Right lobe of liver (tissue), 6 donors: Measurements from ENCODE around the gene CDAN1. TPM values are rescaled to one million over a fixed set of nuclear protein-coding genes. Genes with fewer than 3 reads are reported as not detected.
"Not testable (repeated sequence)": the region's sequence is repeated elsewhere in the genome, so short reads cannot be mapped to it uniquely, and the experiment has no call there.

Experiments used
- ATAC-seq, 4 donors: fragments of 200-7000 bp; cut with Tn5 transposase; one replicate each; pipeline ENCODE4 v1.9.1; 2020; ENCODE audit warnings: mild to moderate bottlenecking in 4 of 4, moderate library complexity in 4 of 4
- DNase-seq, 3 donors: peaks; one replicate each; pipeline ENCODE4 v3.0.0-alpha.2; 2020
- H3K27ac ChIP-seq, 3 donors: fragments of 200-600 bp; one replicate each; pipeline ENCODE4 v1.8.0; 2022
- H3K27me3 ChIP-seq, 2 donors: fragments of 200-600 bp; one replicate each; pipeline ENCODE4 v1.8.0; 2022
- H3K36me3 ChIP-seq, 4 donors: fragments of 200-600 bp; sonication (generic) in 1 of 4; one replicate each; pipeline versions ENCODE4 v1.5.1 to v1.8.0; 2017 to 2022; ENCODE audit warnings: control low read depth in 1 of 4
- H3K4me1 ChIP-seq, 4 donors: fragments of 200-600 bp; sonication (generic) in 1 of 4; one replicate each; pipeline versions ENCODE4 v1.5.1 to v1.8.0; 2017 to 2022; ENCODE audit warnings: control low read depth in 1 of 4
- H3K4me3 ChIP-seq, 3 donors: fragments of 200-600 bp; one replicate each; pipeline ENCODE4 v1.8.0; 2022
- H3K9me3 ChIP-seq, 4 donors: fragments of 200-600 bp; sonication (generic) in 1 of 4; one replicate each; pipeline versions ENCODE4 v1.5.1 to v1.8.0; 2017 to 2022; ENCODE audit warnings: control low read depth in 1 of 4
- POLR2A ChIP-seq: fragments of 450-650 bp; IDR thresholded peaks from one replicate; pipeline ENCODE4 v1.6.1; 2017; ENCODE audit warnings: antibody characterized with exemption, mild to moderate bottlenecking
- WGBS: methylation state at CpG from one replicate; pipeline ENCODE4 v1.1.6; 2018; ENCODE audit warnings: low coverage, low lambda C conversion rate; ENCODE audit not compliant: insufficient coverage; ENCODE audit errors: missing lambda C conversion rate; 5-methylcytosine and 5-hydroxymethylcytosine counted together
- intact Hi-C, 2 donors: fragments of 100-400 bp; cut with DNase I; formaldehyde crosslinking; loops; one replicate each; pipeline versions ENCODE4 v1.11.2 to v1.14.1; 2022
- total RNA-seq, 6 experiments: library from RNA; depleted of rRNA in 2 of 6; stranded (reverse); fragments of >200 nt in 2 of 6; fragmentation: NEBNext Ultra II Directional in 3 of 6; extraction: Animal tissue kit (Norgen Biotek cat#: 25700) in 3 of 6; gene quantifications; one replicate each; pipeline versions ENCODE4 v1.1.0 to v1.2.4, GENCODE V29; 2016 to 2023
- TF ChIP-seq, protein P1 (sequence below), 4 donors: fragments of 200-600 bp in 3 of 4; fragments of 450-650 bp in 1 of 4; IDR thresholded peaks; one replicate each; pipeline versions ENCODE4 v1.5.1 to v1.8.0; 2016 to 2022; ENCODE audit warnings: antibody characterized with exemption in 4 of 4, mild to moderate bottlenecking in 2 of 4
- donor health status: DM: no; HTN: yes; CAD: no.
- donor health status: DM: no; HTN: no; CAD: no.
- donor health status: DM: no; HTN: no; CAD: no.
- donor health status: DM: no; HTN: yes; CAD: no.
- donor health status: DM: no; HTN: yes; CAD: no.

Gene CDAN1
- total RNA-seq, 6 experiments from 2014 or later = 5.0 to 8.2 (median 6.3) TPM

DNA sequence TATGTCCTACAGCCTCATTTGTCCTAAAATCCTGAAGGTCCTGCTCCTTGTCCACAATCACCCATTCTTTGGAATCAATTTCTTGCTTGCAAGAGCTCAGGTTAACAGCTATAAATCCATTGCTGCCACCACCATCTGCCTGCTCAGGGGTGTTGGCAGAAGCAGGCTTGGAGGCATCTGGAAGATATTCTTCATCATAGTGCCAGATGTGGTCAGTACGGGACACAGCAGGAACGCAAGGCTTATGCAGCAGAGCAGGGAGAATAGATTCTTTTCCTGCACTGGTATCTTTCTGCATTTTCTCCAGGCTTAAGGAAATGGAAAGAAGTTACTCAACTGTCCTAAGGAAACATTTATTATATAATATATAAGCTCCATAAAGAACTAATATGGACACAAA, 38.5 kb upstream of the CDAN1 start:
- Histone ChIP-seq H3K27me3 (no peaks in the 10 kb centered on the region), H3K4me3 (no peak overlapping the region), H3K9me3 (no peaks in the 10 kb centered on the region), H3K36me3 (peaks cover 0 to 13% (median 2%) of the 10 kb centered on the region in 4 donors), H3K4me1 (no peaks in the 10 kb centered on the region), H3K27ac (no peak overlapping the region)
- WGBS = 88% methylated on average over 2 of the region's 2 CpGs
- TF ChIP-seq, protein P1, sequence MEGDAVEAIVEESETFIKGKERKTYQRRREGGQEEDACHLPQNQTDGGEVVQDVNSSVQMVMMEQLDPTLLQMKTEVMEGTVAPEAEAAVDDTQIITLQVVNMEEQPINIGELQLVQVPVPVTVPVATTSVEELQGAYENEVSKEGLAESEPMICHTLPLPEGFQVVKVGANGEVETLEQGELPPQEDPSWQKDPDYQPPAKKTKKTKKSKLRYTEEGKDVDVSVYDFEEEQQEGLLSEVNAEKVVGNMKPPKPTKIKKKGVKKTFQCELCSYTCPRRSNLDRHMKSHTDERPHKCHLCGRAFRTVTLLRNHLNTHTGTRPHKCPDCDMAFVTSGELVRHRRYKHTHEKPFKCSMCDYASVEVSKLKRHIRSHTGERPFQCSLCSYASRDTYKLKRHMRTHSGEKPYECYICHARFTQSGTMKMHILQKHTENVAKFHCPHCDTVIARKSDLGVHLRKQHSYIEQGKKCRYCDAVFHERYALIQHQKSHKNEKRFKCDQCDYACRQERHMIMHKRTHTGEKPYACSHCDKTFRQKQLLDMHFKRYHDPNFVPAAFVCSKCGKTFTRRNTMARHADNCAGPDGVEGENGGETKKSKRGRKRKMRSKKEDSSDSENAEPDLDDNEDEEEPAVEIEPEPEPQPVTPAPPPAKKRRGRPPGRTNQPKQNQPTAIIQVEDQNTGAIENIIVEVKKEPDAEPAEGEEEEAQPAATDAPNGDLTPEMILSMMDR (IDR thresholded peaks at IDR 0.05) = no peak
- no peak for TF ChIP-seq POLR2A
- ATAC-seq (no peak), DNase-seq (no peak)
- intact Hi-C loops = no loop called here

DNA sequence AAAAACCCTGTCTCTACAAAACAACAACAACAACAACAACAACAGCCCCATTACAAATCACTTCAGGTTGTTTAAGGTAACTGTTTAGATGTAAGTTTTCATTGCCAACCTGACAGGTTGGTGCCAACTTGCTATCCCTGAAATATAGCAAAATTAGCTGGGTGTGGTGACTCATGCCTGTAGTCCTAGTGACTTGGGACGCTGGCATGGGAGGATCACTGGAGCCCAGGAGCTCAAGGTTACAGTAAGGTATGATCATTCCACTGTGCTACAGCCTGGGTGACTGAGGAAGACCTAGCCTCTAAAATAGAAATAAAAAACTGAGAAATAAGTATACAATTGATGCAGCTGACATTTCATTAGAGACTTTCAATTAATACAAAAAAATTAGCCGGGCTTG, 36.0 kb upstream of the CDAN1 start:
- no peaks in the 10 kb centered on the region for H3K4me1 ChIP-seq
- ATAC-seq (no peak), DNase-seq (no peak)
- intact Hi-C loops = no loop called here
- H3K4me3 ChIP-seq = no peak overlapping the region
- peaks cover 0 to 13% (median 2%) of the 10 kb centered on the region in 4 donors for H3K36me3 ChIP-seq
- 100% methylated on average over 1 of the region's 2 CpGs for WGBS
- no peak overlapping the region for H3K27ac ChIP-seq
- TF ChIP-seq POLR2A = no peak
- TF ChIP-seq, protein P1 (IDR thresholded peaks at IDR 0.05) = no peak
- no peaks in the 10 kb centered on the region for H3K27me3 ChIP-seq
- no peaks in the 10 kb centered on the region for H3K9me3 ChIP-seq

DNA sequence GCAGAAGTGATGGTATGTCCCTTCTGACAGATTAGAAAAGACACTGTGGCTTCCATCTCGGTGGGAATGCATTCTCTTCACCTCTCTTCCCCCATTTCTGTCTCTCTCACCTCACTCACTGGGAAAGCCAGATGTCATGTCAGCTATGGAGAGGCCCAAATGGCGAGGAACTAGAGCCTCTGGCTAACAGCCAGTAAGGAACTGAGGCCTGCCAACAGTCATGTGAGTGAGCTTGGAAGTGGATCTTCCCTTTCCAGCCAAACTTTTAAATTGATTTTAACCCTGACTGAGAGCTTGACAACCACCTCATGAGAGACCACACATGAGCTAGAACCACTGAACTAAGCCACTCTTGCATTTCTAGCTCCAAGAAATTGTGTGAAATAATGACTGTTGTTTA, 35.2 kb upstream of the CDAN1 start:
- Histone ChIP-seq H3K36me3 (peaks cover 0 to 13% (median 2%) of the 10 kb centered on the region in 4 donors), H3K4me1 (no peaks in the 10 kb centered on the region), H3K27me3 (no peaks in the 10 kb centered on the region), H3K4me3 (no peak overlapping the region), H3K27ac (no peak overlapping the region), H3K9me3 (no peaks in the 10 kb centered on the region)
- intact Hi-C loops = no loop called here
- ATAC-seq (no peak), DNase-seq (no peak)
- TF ChIP-seq, protein P1 (IDR thresholded peaks at IDR 0.05) = no peak
- no peak for TF ChIP-seq POLR2A
- 66% methylated on average over 2 of the region's 2 CpGs for WGBS

DNA sequence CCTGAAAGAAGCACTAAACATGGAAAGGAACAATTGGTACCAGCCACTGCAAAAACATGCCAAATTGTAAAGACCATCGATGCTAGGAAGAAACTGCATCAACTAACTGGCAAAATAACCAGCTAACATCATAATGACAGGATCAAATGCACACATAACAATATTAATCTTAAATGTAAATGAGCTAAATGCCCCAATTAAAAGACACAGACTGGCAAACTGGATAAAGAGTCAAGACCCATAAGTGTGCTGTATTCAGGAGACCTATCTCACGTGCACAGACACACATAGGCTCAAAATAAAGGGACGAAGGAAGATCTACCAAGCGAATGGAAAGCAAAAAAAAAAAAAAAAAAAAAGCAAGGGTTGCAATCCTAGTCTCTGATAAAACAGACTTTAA, 29.2 kb upstream of the CDAN1 start:
- ATAC-seq, H3K27me3 ChIP-seq, DNase-seq, H3K36me3 ChIP-seq, H3K27ac ChIP-seq, H3K9me3 ChIP-seq, H3K4me3 ChIP-seq, H3K4me1 ChIP-seq, intact Hi-C loops: not testable (repeated sequence)
- 71% methylated on average over 4 of the region's 4 CpGs for WGBS

DNA sequence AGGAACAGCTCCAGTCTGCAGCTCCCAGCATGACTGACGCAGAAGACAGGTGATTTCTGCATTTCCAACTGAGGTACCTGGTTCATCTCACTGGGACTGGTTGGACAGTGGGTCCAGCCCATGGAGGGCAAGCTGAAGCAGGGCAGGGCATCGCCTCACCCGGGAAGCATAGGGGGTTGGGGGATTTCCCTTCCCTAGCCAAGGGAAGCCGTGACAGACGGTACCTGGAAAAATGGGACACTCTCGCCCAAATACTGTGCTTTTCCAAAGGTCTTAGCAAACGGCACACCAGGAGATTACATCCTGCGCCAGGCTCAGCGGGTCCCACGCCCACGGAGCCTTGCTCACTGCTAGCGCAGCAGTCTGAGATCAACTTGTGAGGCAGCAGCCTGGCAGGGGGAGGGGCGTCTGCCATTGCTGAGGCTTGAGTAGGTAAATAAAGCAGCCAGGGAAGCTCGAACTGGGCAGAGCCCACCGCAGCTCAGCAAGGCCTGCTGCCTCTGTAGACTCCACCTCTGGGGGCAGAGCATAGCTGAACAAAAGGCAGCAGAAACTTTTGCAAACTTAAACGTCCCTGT, 27.3 kb upstream of the CDAN1 start:
- H3K27ac ChIP-seq, H3K27me3 ChIP-seq, intact Hi-C loops, H3K4me1 ChIP-seq, DNase-seq, H3K36me3 ChIP-seq, ATAC-seq, H3K9me3 ChIP-seq, H3K4me3 ChIP-seq: not testable (repeated sequence)
- WGBS = 77% methylated on average over 3 of the region's 16 CpGs

DNA sequence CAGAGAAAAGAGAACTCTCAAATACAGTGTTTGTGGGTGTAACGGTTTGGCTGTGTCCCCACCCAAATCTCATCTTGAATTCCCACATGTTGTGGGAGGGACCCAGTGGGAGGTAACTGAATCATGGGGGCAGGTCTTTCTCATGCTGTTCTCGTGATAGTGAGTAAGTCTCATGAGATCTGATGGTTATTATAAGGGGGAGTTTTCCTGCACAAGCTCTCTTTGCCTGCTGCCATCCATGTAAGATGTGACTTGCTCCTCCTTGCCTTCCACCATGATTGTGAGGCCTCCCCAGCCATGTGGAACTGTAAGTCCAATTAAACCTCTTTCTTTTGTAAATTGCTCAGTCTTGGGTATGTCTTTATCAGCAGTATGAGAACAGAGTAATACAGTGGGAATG, 24.9 kb upstream of the CDAN1 start:
- H3K4me1 ChIP-seq, DNase-seq, ATAC-seq, H3K9me3 ChIP-seq, H3K36me3 ChIP-seq, H3K27me3 ChIP-seq, H3K27ac ChIP-seq, intact Hi-C loops, H3K4me3 ChIP-seq: not testable (repeated sequence)
- WGBS = 100% methylated on average over 1 of the region's 2 CpGs
